Hematopoietic multipotent progenitor cell treated with erythropoietin and hydrocortisone succinate and interleukin-3 and kit ligand, for 6 days (in vitro differentiated cells): Measurements from ENCODE around the gene S100A3.
A peak's percentile ranks its signal among the peaks of the same experiment; 100 is the strongest.
"Not testable (repeated sequence)": the region's sequence is repeated elsewhere in the genome, so short reads cannot be mapped to it uniquely, and the experiment has no call there.

Source experiments
- DNase-seq: peaks from one replicate; pipeline ENCODE4 v3.0.0-alpha.2; 2015

Gene S100A3

DNA sequence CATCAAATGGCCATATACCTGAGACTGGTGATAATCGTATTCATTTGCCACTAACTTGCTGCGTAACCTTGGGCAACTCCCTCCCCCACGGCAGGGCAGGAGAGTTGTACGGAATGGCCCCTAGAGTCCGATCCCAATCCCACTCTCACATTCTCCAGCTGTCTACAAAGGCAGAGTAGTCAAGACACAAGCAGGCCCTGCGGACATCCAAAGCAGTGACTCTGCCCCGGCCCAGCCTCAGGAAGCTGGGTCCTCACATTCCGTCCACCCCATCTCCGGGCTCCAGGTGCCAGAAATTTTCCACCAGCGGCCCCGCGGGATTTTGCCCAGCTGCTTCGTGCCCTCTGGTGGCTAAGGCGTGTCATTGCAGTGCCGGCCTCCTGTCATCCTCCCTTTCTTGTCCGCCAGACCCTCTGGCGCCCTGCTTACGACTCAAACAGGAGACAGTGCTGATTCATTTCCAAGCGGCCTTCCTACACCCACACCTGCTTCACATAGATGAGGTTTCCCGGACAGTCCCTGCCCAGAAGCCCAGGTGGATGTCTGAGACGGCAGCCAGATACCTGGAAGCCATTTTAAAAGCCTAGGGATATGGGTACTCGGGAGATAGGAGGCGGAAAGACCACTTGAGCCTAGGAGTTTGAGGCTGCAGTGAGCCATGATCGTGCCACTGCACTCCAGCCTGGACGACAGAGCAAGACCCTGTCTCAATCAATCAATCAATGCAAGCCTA is 19.5 kb upstream of the S100A3 start:
- peak; percentile 92 for DNase-seq

DNA sequence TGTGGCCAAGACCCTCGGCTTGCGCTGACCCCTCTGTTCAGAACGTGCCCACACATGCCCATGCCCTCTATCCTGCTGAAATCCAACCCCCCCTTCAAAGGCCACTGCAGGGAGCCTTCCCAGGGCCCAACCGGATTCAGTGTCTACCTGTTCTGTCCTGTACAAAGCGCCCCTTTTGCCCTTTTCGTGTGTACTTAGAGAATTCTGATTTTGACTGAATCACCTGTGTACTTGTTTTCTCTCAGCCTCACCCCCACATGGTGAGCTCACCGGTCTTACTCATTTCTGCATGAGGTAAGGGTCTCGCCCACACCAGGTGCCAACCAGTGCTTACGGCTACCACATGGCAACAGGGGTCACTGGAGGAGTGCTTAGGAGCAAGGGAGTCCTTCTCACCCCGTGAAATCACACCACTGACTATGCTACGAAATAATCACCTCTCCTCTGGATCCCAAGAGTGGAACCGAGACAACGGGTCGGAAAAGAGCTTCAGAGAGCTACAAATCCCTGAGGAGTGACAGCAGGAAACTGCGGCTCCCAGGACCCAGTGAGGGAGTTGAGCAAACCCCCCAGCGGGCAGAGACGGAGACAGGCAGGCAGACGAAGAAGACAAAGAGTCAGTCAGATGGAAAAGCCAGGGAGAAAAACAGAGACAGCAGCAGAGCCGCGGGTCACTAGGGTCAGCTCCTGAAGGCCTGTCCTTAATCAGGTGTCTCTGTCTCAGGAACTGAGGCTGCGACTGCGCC is 18.7 kb upstream of the S100A3 start:
- no peak for DNase-seq

DNA sequence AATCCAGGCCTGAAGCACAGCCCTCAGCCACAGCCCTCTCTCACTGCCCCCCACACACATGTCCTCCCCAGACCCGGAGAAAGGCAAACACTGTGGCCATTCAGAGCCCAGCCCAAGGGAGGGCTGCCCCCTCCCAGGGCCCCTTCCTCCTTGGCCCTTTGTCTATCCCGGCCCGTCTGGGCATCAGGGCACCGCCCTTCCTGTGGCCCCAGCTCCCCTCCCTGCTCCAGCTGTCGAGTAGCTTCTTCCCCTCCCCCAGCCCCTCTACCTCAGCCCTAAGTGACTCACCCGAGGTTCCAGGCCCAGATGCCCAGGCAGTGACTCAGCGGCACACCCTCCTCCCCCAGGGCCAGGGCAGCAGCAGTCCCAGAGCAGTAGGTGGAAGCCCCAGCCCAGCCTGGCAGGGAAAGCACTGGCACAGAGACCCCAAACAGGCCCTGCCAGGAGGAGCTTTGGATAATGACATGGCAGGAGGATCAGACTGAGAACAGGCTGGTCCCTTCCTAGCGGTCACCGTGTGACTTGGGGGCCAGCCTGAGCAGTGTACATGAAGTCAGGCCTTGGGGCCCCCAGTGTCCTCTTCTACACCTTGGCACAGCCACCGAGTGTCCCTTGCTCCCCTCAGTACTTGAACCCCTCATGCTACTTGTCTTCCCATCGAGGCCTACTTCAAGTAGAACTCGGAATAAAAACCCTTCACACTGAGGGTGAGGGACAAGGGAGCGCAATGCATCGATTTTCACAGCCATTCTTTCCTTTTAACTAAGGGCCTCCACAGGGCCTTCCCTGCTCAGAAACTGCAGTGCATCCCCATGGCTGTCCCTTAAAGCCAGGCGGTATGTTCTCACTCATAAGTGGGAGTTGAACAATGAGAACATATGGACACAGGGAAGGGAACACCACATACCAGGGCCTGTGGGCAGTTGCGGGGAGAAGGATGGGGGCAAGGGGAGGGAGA is 17.6 kb upstream of the S100A3 start:
- DNase-seq = peak; percentile 99

DNA sequence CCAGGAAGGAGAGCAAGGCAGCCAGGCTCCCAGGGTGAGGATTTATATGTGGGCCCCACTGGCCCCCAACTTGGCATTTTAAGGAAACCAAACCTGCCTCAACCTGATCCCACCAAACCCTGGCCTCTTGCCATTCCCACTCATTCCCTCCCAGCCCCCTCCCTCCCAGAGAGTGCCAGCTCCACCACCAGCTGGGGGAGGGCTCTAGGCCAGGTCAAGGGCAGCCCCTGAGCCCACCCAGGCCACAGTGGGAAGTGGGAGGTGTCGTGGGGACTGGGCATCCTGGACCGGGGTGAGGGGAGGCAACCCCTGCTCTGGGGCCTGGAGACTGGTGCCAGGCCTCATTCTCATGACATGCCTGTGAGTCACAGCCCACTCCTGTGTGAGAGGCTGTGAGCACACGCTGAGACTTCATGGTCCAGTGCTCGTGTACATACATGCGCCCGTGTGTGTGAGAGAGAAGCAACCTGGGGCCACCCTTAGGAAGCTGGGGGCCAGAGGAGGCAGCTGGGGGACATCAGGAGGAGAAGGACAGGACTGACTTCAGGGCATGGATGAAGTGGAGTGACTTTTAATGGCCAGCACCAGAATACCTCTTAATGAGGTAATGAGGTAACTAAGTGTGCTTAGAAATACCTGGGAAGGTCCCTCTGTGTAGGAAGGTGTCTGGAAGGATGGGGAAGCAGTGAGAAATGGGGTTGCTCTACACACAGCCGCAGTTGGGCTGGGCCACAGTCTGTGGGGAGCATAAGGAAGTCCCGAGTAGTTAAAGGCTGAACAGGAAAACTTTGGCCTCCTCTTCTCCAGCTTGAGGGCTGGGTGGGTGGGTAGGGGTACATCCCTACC is 16.7 kb upstream of the S100A3 start, which contains the start of gene S100A2:
Gene S100A2, minus strand, starts transcription at position 316 of the 846 bp plus-strand sequence. CDS start 1,967 bp downstream, outside the sequence.
- DNase-seq = peak; percentile 67

GRCh38 chr1:153563991-153564390 is 14.9 kb upstream of the S100A3 start:
- no peak for DNase-seq

DNA sequence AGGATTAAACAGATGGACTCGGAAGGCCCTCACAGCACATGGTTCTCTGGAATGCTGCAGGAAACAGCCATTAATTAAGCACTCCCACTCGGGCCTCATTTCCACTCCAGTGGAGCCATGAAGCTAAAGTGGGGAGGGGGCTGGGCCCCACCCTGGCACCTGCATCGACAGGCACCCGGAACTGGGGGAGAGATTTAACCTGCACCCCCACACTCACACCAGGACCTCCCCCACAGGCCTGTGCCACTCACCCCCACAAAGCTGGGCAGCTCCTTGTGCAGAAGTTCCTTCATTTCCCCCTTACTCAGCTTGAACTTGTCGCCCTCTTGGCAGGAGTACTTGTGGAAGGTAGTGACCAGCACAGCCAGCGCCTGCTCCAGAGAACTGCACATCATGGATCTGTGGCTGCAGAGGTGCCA is 14.4 kb upstream of the S100A3 start:
- no peak for DNase-seq

GRCh38 chr1:153562021-153562420 is 13.0 kb upstream of the S100A3 start:
- not testable (repeated sequence) for DNase-seq

- DNase-seq = no peak
Measured at GRCh38 chr1:153561466-153561985, 12.5 kb upstream of the S100A3 start.

DNA sequence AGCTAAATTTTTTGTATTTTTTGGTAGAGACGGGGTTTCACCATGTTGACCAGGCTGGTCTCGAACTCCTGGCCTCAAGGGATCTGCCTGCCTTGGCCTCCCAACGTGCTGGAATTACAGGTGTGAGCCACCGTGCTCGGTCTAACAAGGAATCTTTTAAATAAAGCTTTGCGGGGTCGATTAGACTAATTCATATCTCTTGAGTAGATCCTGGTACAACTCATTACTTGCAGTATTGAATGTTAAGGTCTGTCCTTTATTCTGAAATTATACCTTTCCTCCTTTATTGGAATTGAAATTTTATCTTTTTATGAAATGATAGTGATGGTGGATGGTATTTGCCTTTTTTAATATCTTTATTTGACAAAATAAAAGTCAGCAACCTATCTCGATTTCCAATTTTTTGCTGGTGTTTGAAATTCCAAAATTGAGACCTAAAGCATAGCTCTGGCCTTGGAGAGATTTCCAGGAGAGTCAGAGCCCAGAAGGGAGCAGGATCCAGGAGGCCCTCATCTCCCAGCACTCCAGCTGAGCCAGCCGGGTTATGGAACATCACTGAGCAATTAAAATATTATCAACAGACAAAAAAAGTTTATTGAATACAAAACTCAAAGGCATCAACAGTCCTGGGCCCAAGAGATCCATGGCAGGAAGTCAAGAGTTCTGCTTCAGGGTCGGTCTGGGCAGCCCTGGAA is 11.9 kb upstream of the S100A3 start:
- DNase-seq = no peak

DNA sequence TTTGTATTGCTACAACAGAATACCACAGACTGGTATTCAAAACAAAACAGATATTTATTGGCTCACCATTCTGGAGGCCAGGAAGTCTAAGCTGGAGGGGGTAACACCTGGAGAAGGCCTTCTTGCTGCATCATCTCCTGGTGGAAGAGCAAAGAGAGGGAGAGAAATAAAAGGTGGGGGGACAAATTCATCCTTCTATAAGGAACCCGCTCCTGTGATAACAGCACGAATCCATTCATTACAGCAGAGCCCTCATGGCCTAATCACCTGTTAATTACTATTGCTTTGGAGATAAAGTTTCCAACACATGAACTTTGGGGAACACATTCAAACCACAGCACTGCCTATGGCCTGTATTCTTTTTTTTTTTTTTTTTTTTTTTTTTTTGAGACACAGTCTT is 11.2 kb upstream of the S100A3 start:
- no peak for DNase-seq

DNA sequence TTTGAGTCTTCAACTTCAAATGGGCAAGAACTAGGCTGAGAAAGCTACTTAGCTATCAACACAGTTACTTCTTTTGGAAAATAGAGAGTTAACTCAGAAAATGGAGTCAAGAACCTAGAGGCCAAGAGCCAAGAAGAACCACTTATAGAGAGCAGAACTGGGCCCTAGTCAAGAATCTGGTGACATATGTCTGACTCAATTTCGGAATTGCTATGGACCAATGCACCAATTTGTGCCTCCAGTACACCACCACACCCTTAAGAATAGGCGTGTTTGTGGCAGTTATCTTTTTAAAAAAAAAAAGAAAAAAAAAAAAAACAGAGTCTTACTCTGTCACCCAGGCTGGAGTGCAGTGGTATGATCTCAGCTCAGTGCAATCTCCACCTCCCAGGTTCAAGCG is 8.8 kb upstream of the S100A3 start:
- DNase-seq = no peak

DNA sequence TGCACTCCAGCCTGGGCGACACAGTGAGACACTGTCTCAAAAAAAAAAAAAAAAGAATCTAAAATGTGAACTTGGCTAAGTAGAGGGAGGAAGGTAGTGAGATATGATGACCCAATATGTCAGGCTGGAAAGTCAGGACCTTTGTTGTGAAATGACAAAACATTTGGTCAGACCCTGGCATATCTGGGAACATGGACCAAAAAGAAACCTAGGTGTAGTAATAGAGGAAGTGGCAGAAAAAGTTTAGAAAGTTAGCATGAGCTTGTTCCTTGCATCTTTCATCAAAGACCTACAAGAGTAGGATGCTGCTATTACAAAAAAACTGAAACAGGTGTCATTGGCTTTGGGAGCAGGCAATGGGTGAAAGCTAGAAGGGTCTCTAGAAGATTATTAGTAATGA is 7.3 kb upstream of the S100A3 start:
- no peak for DNase-seq

DNA sequence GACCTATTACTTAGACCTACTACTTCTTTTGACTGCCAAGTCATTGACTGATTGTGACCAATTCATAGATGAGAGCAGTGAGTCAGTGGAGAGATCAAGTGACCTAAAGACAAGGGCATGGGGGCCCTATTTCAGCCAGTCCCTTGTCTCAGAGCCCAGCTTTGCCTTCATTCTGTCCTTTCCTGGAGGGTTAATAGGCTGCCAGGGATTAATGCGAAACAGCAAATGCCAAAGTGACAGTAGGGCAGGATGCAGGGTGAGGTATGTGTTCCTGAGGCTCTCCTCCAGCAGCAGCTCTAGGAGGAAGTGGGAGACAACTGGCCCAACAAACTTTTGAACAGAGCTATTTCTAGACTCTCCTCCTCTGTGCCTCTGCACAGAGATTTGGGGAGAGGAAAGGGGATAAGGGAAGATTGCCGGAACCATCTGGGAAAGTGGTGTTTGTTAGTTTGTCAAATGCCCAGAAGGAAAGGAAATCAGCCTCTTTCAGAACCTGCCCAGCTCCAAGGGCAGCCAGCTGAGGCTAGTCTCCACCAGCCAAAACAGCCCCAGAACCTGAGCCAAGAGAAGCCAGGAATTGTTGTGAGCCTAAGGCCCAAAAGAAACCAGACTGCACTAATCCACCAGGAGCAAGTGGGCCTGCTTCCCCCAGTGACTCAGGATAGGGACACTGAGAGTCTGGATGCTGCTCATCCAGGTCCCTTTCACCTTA is 4.9 kb upstream of the S100A3 start:
- no peak for DNase-seq

DNA sequence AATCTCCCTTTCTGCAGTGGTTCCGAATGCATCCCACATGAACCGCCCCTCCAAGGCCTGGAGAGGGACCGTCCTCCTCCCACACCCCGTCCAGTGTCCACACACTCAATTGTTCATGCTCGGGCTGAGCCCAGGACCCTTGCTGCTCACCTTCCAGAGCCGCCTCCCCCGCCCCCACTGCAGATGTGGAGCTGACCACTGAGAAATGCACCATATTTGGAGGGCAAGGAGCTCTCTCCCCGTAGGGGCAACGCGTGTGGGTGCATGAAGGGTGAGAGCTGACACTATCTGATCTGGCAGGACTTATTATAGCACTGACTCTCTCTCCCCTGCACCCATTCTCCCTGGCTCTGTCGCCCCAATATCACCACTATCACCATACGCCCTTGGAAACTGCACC is 4.0 kb upstream of the S100A3 start:
- DNase-seq = no peak

DNA sequence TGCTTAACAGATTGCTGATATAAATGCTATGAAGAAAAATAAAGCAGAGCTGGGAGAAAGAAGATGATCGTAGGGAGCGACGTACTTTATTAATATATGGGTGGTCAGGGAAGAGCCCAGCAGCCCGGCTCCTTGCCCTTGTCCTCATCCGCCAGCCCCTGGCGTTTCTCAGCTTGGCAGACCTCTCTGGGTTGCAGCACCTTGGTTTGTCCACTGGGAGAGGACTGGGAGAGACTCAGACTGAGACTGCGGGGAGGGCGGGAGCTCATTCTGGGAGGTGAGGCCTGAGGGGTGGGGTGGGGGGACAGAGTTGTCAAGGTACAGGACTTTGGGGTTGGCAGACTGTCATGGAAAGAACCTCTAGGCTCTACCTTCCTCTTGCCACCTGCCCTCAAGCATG is 3.3 kb upstream of the S100A3 start:
- no peak for DNase-seq

DNA sequence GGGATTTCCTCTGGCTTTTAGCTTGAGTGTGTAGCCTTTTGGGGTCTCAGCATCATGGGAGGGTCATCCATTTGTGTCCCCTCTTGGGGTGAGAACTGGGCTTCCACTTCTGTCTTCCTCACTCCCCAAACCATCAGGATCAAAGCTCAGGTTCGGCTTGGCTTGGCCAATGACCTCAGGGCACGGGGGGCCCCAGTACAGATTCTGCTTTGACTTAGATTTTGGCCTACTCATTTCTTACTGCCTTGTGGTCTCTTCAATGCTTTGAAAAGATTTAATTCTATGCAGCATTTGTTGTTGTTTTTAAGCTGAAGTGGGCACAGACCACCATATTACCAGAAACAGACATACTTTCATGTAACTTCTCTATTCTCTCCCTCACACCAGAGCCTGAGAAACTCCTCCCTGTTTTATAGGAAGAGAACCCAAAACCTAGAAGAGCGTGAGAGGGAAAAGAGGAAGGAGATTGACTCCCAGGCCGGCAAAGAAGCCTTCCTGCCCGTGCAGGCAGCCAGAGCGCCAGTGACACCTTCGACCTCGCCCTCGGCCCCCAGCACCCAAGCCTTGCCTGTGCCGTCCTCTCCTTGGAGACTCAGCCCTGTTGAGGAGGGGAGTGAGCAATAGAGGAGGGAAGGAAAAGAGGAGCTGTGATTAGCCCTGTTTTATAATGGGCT is 1.9 kb upstream of the S100A3 start:
- no peak for DNase-seq

DNA sequence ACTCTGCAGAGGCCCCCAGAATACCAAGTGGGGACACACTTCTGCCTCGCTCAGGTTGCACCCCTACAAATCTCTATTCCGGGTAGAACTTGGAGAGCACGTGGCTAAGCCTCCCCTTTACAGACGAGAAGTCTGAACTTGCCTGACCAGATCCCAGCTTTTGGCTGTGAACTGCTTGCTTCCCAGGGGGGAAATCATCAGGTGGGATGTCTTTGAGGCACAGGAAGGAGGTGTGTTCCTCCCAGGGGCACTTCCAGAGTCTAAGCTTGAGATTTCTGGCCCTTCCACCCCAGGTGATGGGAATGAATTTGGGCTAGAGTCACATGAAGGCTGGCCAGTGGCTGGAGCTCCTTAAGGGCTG is 1.3 kb upstream of the S100A3 start:
- no peak for DNase-seq

DNA sequence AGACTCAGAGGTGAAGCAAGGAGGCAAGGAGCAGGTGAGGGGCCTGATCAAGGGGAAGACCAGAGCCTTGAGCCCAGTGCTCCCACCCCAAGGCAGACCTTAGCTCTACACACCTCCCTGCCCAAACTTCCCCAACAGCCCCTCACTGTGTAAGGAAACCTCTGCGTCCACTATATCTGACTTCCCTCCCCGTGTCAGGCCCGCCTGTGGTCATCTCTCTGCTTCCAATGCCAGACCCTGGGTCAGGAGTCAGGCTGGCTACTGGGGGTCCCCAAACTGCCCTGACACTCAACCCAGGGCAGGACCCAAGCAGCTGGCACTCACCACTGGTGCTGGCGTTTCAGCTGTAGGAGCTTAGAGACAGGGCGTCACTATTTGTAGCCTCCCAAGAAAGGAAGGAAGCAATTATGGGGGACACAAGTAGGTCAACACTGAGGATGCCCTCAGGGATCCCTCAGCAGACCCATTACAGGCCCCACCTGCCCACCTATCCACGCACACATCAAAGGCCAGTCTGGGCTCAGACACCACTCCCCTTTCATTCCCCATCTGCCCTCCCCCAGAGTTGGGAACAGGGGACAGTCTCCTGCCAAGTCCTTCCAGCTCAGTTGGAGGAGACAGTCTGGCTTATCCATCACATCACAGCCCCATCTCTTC is 811 bp upstream of the S100A3 start:
- no peak for DNase-seq
